CD4-positive, alpha-beta T cell treated with Interleukin-4 for 4 hours (primary cell): ENCODE results near the gene CCDC177.

Experiments used
- DNase-seq: peaks from one replicate; pipeline ENCODE4 v3.0.0-alpha.2; 2020

The CCDC177 gene

GRCh38 chr14:69527635-69528034 is 47.0 kb downstream of the CCDC177 start:
- DNase-seq, result no peak

- DNase-seq, result no peak
Measured at GRCh38 chr14:69525896-69526295, 48.8 kb downstream of the CCDC177 start.

DNA sequence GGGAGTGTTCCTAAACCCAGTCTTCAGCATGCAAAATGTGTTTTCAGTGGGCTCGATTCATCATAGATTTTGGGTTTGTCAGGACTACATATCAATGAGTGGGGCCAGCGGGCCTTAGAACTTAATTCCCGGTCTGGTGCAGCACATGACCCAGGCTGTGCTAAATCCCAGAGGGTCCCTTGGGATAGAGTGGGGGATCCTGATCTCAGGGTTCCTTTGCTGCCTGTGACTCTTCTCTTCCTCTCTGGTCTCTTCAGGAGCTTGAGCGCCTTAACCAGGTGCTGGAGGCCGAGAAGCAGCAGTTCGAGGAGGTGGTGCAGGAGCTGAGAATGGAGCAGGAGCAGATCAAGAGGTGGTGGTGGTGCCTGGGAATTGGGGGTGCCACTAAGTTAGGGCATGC is 52.6 kb downstream of the CCDC177 start:
- no peak for DNase-seq
